ENCODE results near the gene OPRM1. TPM values are rescaled to one million over a fixed set of nuclear protein-coding genes. Genes with fewer than 3 reads are reported as not detected.

Gene OPRM1
- total RNA-seq, 1 donor from 2014 or later = not detected

- intact Hi-C loops (cut with micrococcal nuclease) = no loop called here
These were observed 41.6 kb downstream of the OPRM1 start for GRCh38 chr6:154080461-154081189.

GRCh38 chr6:154086510-154086909 is 47.5 kb downstream of the OPRM1 start:
- intact Hi-C loops (cut with micrococcal nuclease) = no loop called here

- intact Hi-C loops (cut with micrococcal nuclease) = no loop called here
These were observed 53.4 kb downstream of the OPRM1 start for GRCh38 chr6:154092326-154092962.

- intact Hi-C loops (cut with micrococcal nuclease) = no loop called here
These were observed 54.4 kb downstream of the OPRM1 start for GRCh38 chr6:154093231-154094044.

- intact Hi-C loops (cut with micrococcal nuclease) = no loop called here
These were observed 56.5 kb downstream of the OPRM1 start for GRCh38 chr6:154095571-154095970.

GRCh38 chr6:154096316-154096715 is 57.3 kb downstream of the OPRM1 start:
- intact Hi-C loops (cut with micrococcal nuclease) = no loop called here

- intact Hi-C loops (cut with micrococcal nuclease) = no loop called here
These were observed 57.8 kb downstream of the OPRM1 start for GRCh38 chr6:154096834-154097233.

- intact Hi-C loops (cut with micrococcal nuclease) = no loop called here
These were observed 60.2 kb downstream of the OPRM1 start for GRCh38 chr6:154099211-154099610.

- intact Hi-C loops (cut with micrococcal nuclease) = no loop called here
These were observed 67.2 kb downstream of the OPRM1 start for GRCh38 chr6:154106251-154106650.

- intact Hi-C loops (cut with micrococcal nuclease) = no loop called here
These were observed 72.0 kb downstream of the OPRM1 start for GRCh38 chr6:154111025-154111424.

GRCh38 chr6:154112181-154112809 is 73.3 kb downstream of the OPRM1 start:
- intact Hi-C loops (cut with micrococcal nuclease) = no loop called here

GRCh38 chr6:154113392-154113791 is 74.4 kb downstream of the OPRM1 start:
- intact Hi-C loops (cut with micrococcal nuclease) = no loop called here

- intact Hi-C loops (cut with micrococcal nuclease) = no loop called here
These were observed 78.4 kb downstream of the OPRM1 start for GRCh38 chr6:154117485-154117884.

GRCh38 chr6:154122195-154122925 is 83.3 kb downstream of the OPRM1 start:
- intact Hi-C loops (cut with micrococcal nuclease) = no loop called here

- intact Hi-C loops (cut with micrococcal nuclease) = no loop called here
These were observed 84.3 kb downstream of the OPRM1 start for GRCh38 chr6:154123155-154123956.

GRCh38 chr6:154125421-154125820 is 86.4 kb downstream of the OPRM1 start:
- intact Hi-C loops (cut with micrococcal nuclease) = no loop called here

GRCh38 chr6:154127657-154128056 is 88.6 kb downstream of the OPRM1 start:
- intact Hi-C loops (cut with micrococcal nuclease) = no loop called here

GRCh38 chr6:154134471-154135147 is 95.6 kb downstream of the OPRM1 start:
- intact Hi-C loops (cut with micrococcal nuclease) = no loop called here

GRCh38 chr6:154138793-154139192 is 99.8 kb downstream of the OPRM1 start:
- intact Hi-C loops (cut with micrococcal nuclease) = no loop called here

GRCh38 chr6:154139892-154140291 is 100.9 kb downstream of the OPRM1 start:
- intact Hi-C loops (cut with micrococcal nuclease) = no loop called here

Measured in T-helper 1 cell treated with Interleukin-12 subunit alpha and Interleukin-12 subunit beta and Interleukin-4 antibody, amounts not matched to agents 30 ng/mL and 1 ng/mL, for 36 hours (primary cell).